H1 (cell line): ENCODE results near the gene BSG. TPM values are rescaled to one million over a fixed set of nuclear protein-coding genes. Genes with fewer than 3 reads are reported as not detected.
A peak's percentile ranks its signal among the peaks of the same experiment; 100 is the strongest.

Source experiments
- CTCF ChIA-PET: fragments of 300-600 bp; sonication (Branson Sonifier 250); formaldehyde crosslinking; loops from one replicate; lab custom pipeline; 2021; ENCODE audit not compliant: partially characterized antibody; lab: Charles Lee
- POLR2A ChIA-PET: fragments of 300-600 bp; sonication (Branson Sonifier 250); formaldehyde crosslinking; loops from one replicate; lab custom pipeline; 2021; ENCODE audit warnings: inconsistent platforms; ENCODE audit not compliant: partially characterized antibody; lab: Charles Lee
- DNase-seq, 2 experiments: peaks; one replicate each; pipeline versions ENCODE4 v3.0.0 to v3.0.0-alpha.2; 2010 to 2022; ENCODE audit warnings: low spot score in 2 of 2, low read depth in 1 of 2, mixed read lengths in 1 of 2
- FAIRE-seq: peaks from 2 replicates; lab custom pipeline; 2011; peaks lifted over from hg19 to GRCh38; lab: Jason Lieb, UNC
- H2AFZ ChIP-seq: 2 replicates; pipeline ENCODE4 v1.8.1; 2012; ENCODE audit warnings: low read length, inconsistent platforms
- H2AK5ac ChIP-seq: 2 replicates; pipeline ENCODE4 v1.6.1; 2013; ENCODE audit warnings: low read depth, low read length
- H2BK120ac ChIP-seq: replicated peaks from 2 replicates; pipeline ENCODE3; 2013; ENCODE audit warnings: low read depth, low read length, inconsistent platforms
- H2BK12ac ChIP-seq: 2 replicates; pipeline ENCODE4 v1.6.1; 2013; ENCODE audit warnings: low read depth, low read length
- H2BK15ac ChIP-seq: 2 replicates; pipeline ENCODE4 v1.6.1; 2013; ENCODE audit warnings: low read length
- H2BK20ac ChIP-seq: 2 replicates; pipeline ENCODE4 v1.6.1; 2013; ENCODE audit warnings: low read length
- H2BK5ac ChIP-seq: 2 replicates; pipeline ENCODE4 v1.6.1; 2013; ENCODE audit warnings: low read depth, low read length
- H3K14ac ChIP-seq: 2 replicates; pipeline ENCODE4 v1.6.1; 2013; ENCODE audit warnings: inconsistent platforms; ENCODE audit not compliant: insufficient read length
- H3K18ac ChIP-seq: 2 replicates; pipeline ENCODE4 v1.6.1; 2013; ENCODE audit warnings: low read length; ENCODE audit errors: extremely low read depth
- H3K23ac ChIP-seq: 2 replicates; pipeline ENCODE4 v1.6.1; 2013; ENCODE audit warnings: inconsistent platforms; ENCODE audit not compliant: insufficient read length
- H3K23me2 ChIP-seq: 2 replicates; pipeline ENCODE4 v1.6.1; 2013; ENCODE audit warnings: low read depth, low read length
- H3K27ac ChIP-seq: 2 replicates; pipeline ENCODE4 v1.6.1; 2011; ENCODE audit warnings: low read depth, low read length, inconsistent platforms
- H3K27me3 ChIP-seq, 4 experiments: replicated peaks in 1 of 4; 1 replicate in 1 of 4; 2 replicates in 3 of 4; pipeline versions ENCODE4 v1.6.1 to v1.8.1; 2011 to 2013; ENCODE audit warnings: low read length in 3 of 4, mild to moderate bottlenecking in 3 of 4, inconsistent platforms in 2 of 4, mixed read lengths in 2 of 4, moderate library complexity in 1 of 4; ENCODE audit not compliant: control insufficient read depth in 3 of 4, insufficient read depth in 3 of 4; ENCODE audit errors: extremely low read depth in 1 of 4
- H3K36me3 ChIP-seq, 4 experiments: 2 replicates each; pipeline versions ENCODE4 v1.6.1 to v1.8.1; 2011 to 2013; ENCODE audit warnings: mild to moderate bottlenecking in 4 of 4, low read length in 3 of 4, moderate library complexity in 2 of 4, control low read depth in 1 of 4, inconsistent platforms in 1 of 4; ENCODE audit not compliant: insufficient read depth in 4 of 4, control insufficient read depth in 2 of 4
- H3K4ac ChIP-seq: replicated peaks from 2 replicates; pipeline ENCODE3; 2013; ENCODE audit warnings: low read length, low read depth, mixed read lengths, inconsistent platforms; ENCODE audit not compliant: insufficient read length
- H3K4me1 ChIP-seq, 4 experiments: replicated peaks in 1 of 4; 1 replicate in 1 of 4; 2 replicates in 3 of 4; pipeline versions ENCODE4 v1.6.1 to v1.8.1; 2011 to 2013; ENCODE audit warnings: low read length in 3 of 4, inconsistent platforms in 2 of 4, mixed read lengths in 1 of 4; ENCODE audit not compliant: insufficient read depth in 4 of 4, control insufficient read depth in 3 of 4
- H3K4me2 ChIP-seq, 2 experiments: 2 replicates each; pipeline versions ENCODE4 v1.6.1 to v1.8.1; 2011 to 2013; ENCODE audit warnings: low read depth in 2 of 2, low read length in 2 of 2, control low read depth in 1 of 2, inconsistent platforms in 1 of 2, mild to moderate bottlenecking in 1 of 2; ENCODE audit not compliant: insufficient read depth in 1 of 2
- H3K4me3 ChIP-seq, 4 experiments: fragments of 200-600, 300-600 bp in 1 of 4; sonication (generic), shearing (Covaris generic), sonication (Bioruptor Twin) in 1 of 4; 2 replicates each; pipeline versions ENCODE4 v1.5.1 to v1.8.1; 2011 to 2016; ENCODE audit warnings: low read length in 4 of 4, low read depth in 3 of 4, control low read depth in 2 of 4, inconsistent platforms in 2 of 4, mild to moderate bottlenecking in 2 of 4, mixed read lengths in 1 of 4, moderate library complexity in 1 of 4; ENCODE audit not compliant: insufficient read depth in 2 of 4; ENCODE audit errors: extremely low read depth in 1 of 4
- H3K56ac ChIP-seq: replicated peaks from 2 replicates; pipeline ENCODE3; 2013; ENCODE audit warnings: low read depth, mild to moderate bottlenecking, mixed read lengths, low read length, inconsistent platforms; ENCODE audit not compliant: insufficient read length
- H3K79me1 ChIP-seq: 2 replicates; pipeline ENCODE4 v1.6.1; 2013; ENCODE audit warnings: low read depth, low read length, control low read depth
- H3K79me2 ChIP-seq, 2 experiments: 2 replicates each; pipeline versions ENCODE4 v1.6.1 to v1.8.1; 2012 to 2013; ENCODE audit warnings: low read length in 2 of 2, mild to moderate bottlenecking in 2 of 2, inconsistent platforms in 1 of 2; ENCODE audit not compliant: insufficient read depth in 2 of 2, control insufficient read depth in 1 of 2
- H3K9ac ChIP-seq, 4 experiments: replicated peaks in 1 of 4; 1 replicate in 1 of 4; 2 replicates in 3 of 4; pipeline versions ENCODE4 v1.6.1 to v1.8.1; 2011 to 2013; ENCODE audit warnings: low read depth in 3 of 4, low read length in 3 of 4, control low read depth in 2 of 4, mild to moderate bottlenecking in 2 of 4, moderate library complexity in 2 of 4, inconsistent platforms in 1 of 4; ENCODE audit errors: extremely low read depth in 1 of 4
- H3K9me3 ChIP-seq, 2 experiments: 2 replicates each; pipeline versions ENCODE4 v1.6.1 to v1.8.1; 2012 to 2013; ENCODE audit warnings: mild to moderate bottlenecking in 2 of 2, moderate library complexity in 2 of 2, control low read depth in 1 of 2, inconsistent platforms in 1 of 2, low read depth in 1 of 2, low read length in 1 of 2, mixed read lengths in 1 of 2; ENCODE audit not compliant: insufficient read depth in 2 of 2
- H4K20me1 ChIP-seq, 2 experiments: replicated peaks in 1 of 2; 2 replicates each; pipeline versions ENCODE3 to v1.8.1; 2011 to 2013; ENCODE audit warnings: inconsistent platforms in 2 of 2, low read length in 2 of 2, mild to moderate bottlenecking in 1 of 2; ENCODE audit not compliant: insufficient read depth in 2 of 2, control insufficient read depth in 1 of 2
- H4K5ac ChIP-seq: 2 replicates; pipeline ENCODE4 v1.6.1; 2013; ENCODE audit warnings: low read length, low read depth, mixed read lengths, inconsistent platforms; ENCODE audit not compliant: insufficient read length
- H4K8ac ChIP-seq: 2 replicates; pipeline ENCODE4 v1.8.0; 2013; ENCODE audit warnings: mild to moderate bottlenecking, moderate library complexity, low read length, inconsistent platforms; ENCODE audit not compliant: insufficient read depth; ENCODE audit errors: extremely low read depth
- H4K91ac ChIP-seq: replicated peaks from 2 replicates; pipeline ENCODE3; 2013; ENCODE audit warnings: low read length, mixed read lengths, inconsistent platforms; ENCODE audit not compliant: insufficient read length
- BCL11A ChIP-seq, 2 experiments: IDR thresholded peaks; one replicate each; pipeline ENCODE4 v1.6.1; 2011; ENCODE audit warnings: low read depth in 2 of 2, low read length in 2 of 2, mild to moderate bottlenecking in 2 of 2
- CBX8 ChIP-seq: fragments of 300-800, 300-1000 bp; sonication (generic); IDR thresholded peaks from 2 replicates; pipeline ENCODE4 v1.7.1; 2016; ENCODE audit warnings: low read depth, low read length, borderline replicate concordance
- CREB1 ChIP-seq: IDR thresholded peaks from 2 replicates; pipeline ENCODE4 v1.6.1; 2012; ENCODE audit warnings: inconsistent platforms
- EP300 ChIP-seq, 2 experiments: IDR thresholded peaks; 1 replicate in 1 of 2; 2 replicates in 1 of 2; pipeline ENCODE4 v1.6.1; 2011 to 2012; ENCODE audit warnings: low read depth in 2 of 2, low read length in 2 of 2, mild to moderate bottlenecking in 2 of 2, borderline replicate concordance in 1 of 2, inconsistent platforms in 1 of 2, moderate library complexity in 1 of 2
- HDAC6 ChIP-seq: IDR thresholded peaks from one replicate; pipeline ENCODE4 v1.7.1; 2012; ENCODE audit warnings: low read depth, mild to moderate bottlenecking, inconsistent platforms, low read length, moderate library complexity
- JUN ChIP-seq: IDR thresholded peaks from 2 replicates; pipeline ENCODE4 v1.6.1; 2011; ENCODE audit warnings: low read depth, mild to moderate bottlenecking, improper control_type of control experiment, low read length
- MAFK ChIP-seq: IDR thresholded peaks from 2 replicates; pipeline ENCODE4 v1.6.1; 2012; ENCODE audit warnings: low read depth, mild to moderate bottlenecking, improper control_type of control experiment, low read length
- NANOG ChIP-seq: IDR thresholded peaks from 2 replicates; pipeline ENCODE4 v1.6.1; 2011; ENCODE audit warnings: low read length, low read depth, mild to moderate bottlenecking, inconsistent platforms; ENCODE audit not compliant: insufficient read depth, poor library complexity, severe bottlenecking
- NRF1 ChIP-seq: IDR thresholded peaks from 2 replicates; pipeline ENCODE4 v1.6.1; 2011; ENCODE audit warnings: mild to moderate bottlenecking, low read depth, low read length, improper control_type of control experiment
- POLR2AphosphoS5 ChIP-seq: IDR thresholded peaks from 2 replicates; pipeline ENCODE4 v1.6.1; 2011; ENCODE audit warnings: low read depth, low read length
- SP1 ChIP-seq: IDR thresholded peaks from 2 replicates; pipeline ENCODE4 v1.6.1; 2011; ENCODE audit warnings: low read depth, low read length
- SP2 ChIP-seq: IDR thresholded peaks from 2 replicates; pipeline ENCODE4 v1.6.1; 2012; ENCODE audit warnings: mild to moderate bottlenecking, low read length, inconsistent platforms
- WGBS, 2 experiments: shearing (Covaris generic) in 1 of 2; methylation state at CpG; one replicate each; pipeline versions ENCODE4 v1.1.6 to v1.1.7; 2013 to 2015; ENCODE audit warnings: low lambda C conversion rate in 2 of 2, mixed read lengths in 2 of 2, inconsistent platforms in 1 of 2, low coverage in 1 of 2, missing lambda C conversion rate in 1 of 2; ENCODE audit not compliant: insufficient replicate concordance in 2 of 2, insufficient coverage in 1 of 2, insufficient read length in 1 of 2; ENCODE audit errors: extremely low coverage in 1 of 2, missing lambda C conversion rate in 1 of 2; 5-methylcytosine and 5-hydroxymethylcytosine counted together
- polyA plus RNA-seq, 7 experiments: library from polyadenylated mRNA; depleted of rRNA in 3 of 7; stranded (reverse) in 5 of 7; unstranded in 2 of 7; fragments of >200 nt in 5 of 7; fragments of 200-250 nt in 2 of 7; gene quantifications; 1 replicate in 5 of 7; 2 replicates in 1 of 7; 4 replicates in 1 of 7; pipeline versions ENCODE4 v1.2.1 to v1.2.3, GENCODE V29; 2011 to 2013; ENCODE audit warnings: missing spikeins in 2 of 7, mixed read lengths in 2 of 7
- total RNA-seq: library from RNA; stranded (reverse); fragmentation: NEBNext Ultra II Directional; extraction: Animal tissue kit (Norgen Biotek cat#: 25700); gene quantifications from 2 replicates; pipeline ENCODE4 v1.2.1, GENCODE V29; 2021

BSG gene
- total and polyA plus RNA-seq, 2 of the 8 experiments (the other 6 are each of a cell fraction or from before 2014, with no cell fraction given), result 726 to 1,055 TPM

DNA sequence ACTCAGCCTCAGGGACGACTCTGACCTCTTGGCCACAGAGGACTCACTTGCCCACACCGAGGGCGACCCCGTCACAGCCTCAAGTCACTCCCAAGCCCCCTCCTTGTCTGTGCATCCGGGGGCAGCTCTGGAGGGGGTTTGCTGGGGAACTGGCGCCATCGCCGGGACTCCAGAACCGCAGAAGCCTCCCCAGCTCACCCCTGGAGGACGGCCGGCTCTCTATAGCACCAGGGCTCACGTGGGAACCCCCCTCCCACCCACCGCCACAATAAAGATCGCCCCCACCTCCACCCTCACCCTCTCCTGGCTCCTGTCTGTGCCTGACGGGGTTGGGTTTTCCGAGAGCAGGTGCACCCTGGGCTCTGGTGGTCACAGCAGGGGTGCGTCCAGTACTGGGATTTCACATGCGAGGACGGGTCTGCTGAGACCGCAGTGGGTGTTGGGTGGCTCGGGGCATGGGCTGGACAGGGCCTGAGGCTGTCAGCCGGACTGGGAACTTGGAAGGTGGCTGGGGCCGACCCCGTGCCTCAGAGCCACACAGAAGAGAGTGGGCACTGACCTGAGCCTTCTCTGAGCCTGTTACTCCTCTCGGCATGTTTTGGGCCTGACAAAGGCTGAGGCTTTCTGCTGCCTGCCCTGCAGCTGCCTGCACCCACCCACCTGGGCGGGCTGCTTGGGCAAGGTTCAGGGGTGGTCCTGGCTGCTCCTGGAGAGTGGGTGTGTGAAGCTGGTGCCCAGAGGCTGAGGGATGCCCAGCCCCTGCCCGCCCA is 11.0 kb downstream of the BSG start:
- Histone ChIP-seq H2BK20ac (no peak overlapping the region), H2BK120ac (no peak overlapping the region), H3K27me3 (peaks cover under 1 to 2% (median 2%) of the 10 kb centered on the region in 4 experiments; a peak in 6 of 7 replicates), H4K20me1 (peaks cover 21 to 30% of the 10 kb centered on the region in 2 experiments), H3K9me3 (no peaks in the 10 kb centered on the region), H3K14ac (no peak overlapping the region), H3K9ac (no peak overlapping the region), H3K4me1 (peaks cover 0 to 8% (median 4%) of the 10 kb centered on the region in 4 experiments; a peak in 4 of 7 replicates), H3K79me2 (peaks cover under 1 to 22% of the 10 kb centered on the region in 2 experiments; a peak in 3 of 4 replicates), H3K79me1 (peaks cover 6% of the 10 kb centered on the region), H2BK15ac (no peak overlapping the region), H3K4me2 (no peak overlapping the region), H3K23ac (no peak overlapping the region), H2AFZ (no peak overlapping the region), H4K5ac (no peak overlapping the region), H3K18ac (no peak overlapping the region), H4K91ac (no peak overlapping the region), H2BK5ac (no peak overlapping the region), H3K27ac (0 out of 2 replicates have a peak overlapping the region, but pooled peaks have one; percentile 19), H2BK12ac (no peak overlapping the region), H4K8ac (0 out of 2 replicates have a peak overlapping the region, but pooled peaks have one; percentile 38), H2AK5ac (no peak overlapping the region), H3K4ac (no peak overlapping the region), H3K56ac (no peak overlapping the region), H3K23me2 (0 out of 2 replicates have a peak, but pooled peaks cover 2% of the 10 kb centered on the region), H3K36me3 (peaks cover 9 to 37% (median 26%) of the 10 kb centered on the region in 4 experiments; a peak in 6 of 8 replicates), H3K4me3 (no peak overlapping the region)
- POLR2A ChIA-PET, result interaction anchor here (0.8 to 6.3 kb wide), 16 partner anchors 7 to 444 kb away, joined by 3 to 78 read pairs (median 4); partner anchors contain the start of genes BSG, CDC34 and GZMM
- CTCF ChIA-PET, result interaction anchor here (0.8 to 4.7 kb wide), 16 partner anchors 8 to 151 kb away, joined by 3 to 51 read pairs (median 4); no protein-coding TSS in a partner anchor
- no peak for DNase-seq
- FAIRE-seq, result no peak
- 94% methylated on average over 22 of the region's 27 CpGs; no CpG with 5 or more reads in 1 of the 2 experiments for WGBS, 2 experiments
- TF ChIP-seq BCL11A (IDR thresholded peaks at IDR 0.05; ENCODE audit: low read depth in 2 of 2, low read length in 2 of 2) (no peak), SP2 (no peak), MAFK (no peak), EP300 (IDR thresholded peaks at IDR 0.05; ENCODE audit: borderline replicate concordance in 1 of 2, low read depth in 2 of 2, low read length in 2 of 2) (no peak), JUN (no peak), POLR2AphosphoS5 (peak; percentile 77), NRF1 (no peak), CREB1 (no peak), SP1 (peak; percentile 33; the same call in 1 of the 2 replicates), CBX8 (no peak), HDAC6 (no peak), NANOG (no peak)
